Vagina (tissue), 2 donors: ENCODE results near the gene LRFN3. TPM values are rescaled to one million over a fixed set of nuclear protein-coding genes. Genes with fewer than 3 reads are reported as not detected.
A peak's percentile ranks its signal among the peaks of the same experiment; 100 is the strongest.

Experiments
- DNase-seq, 2 donors: peaks; one replicate each; pipeline ENCODE4 v3.0.0-alpha.2; 2017; ENCODE audit errors: extremely low spot score in 2 of 2
- H3K27ac ChIP-seq: fragments of 200-600 bp; sonication (generic); one replicate; pipeline ENCODE4 v1.5.1; 2019
- H3K27me3 ChIP-seq: fragments of 200-600 bp; sonication (generic); one replicate; pipeline ENCODE4 v1.5.1; 2019
- H3K36me3 ChIP-seq, 2 donors: fragments of 200-600 bp; sonication (generic); one replicate each; pipeline ENCODE4 v1.5.1; 2017 to 2019
- H3K4me1 ChIP-seq: fragments of 200-600 bp; sonication (generic); one replicate; pipeline ENCODE4 v1.5.1; 2019
- H3K4me3 ChIP-seq, 2 donors: fragments of 200-600 bp; sonication (generic); 1 replicate in 1 of 2; 2 replicates in 1 of 2; pipeline ENCODE4 v1.5.1; 2016 to 2019
- H3K9me3 ChIP-seq: fragments of 200-600 bp; sonication (generic); one replicate; pipeline ENCODE4 v1.5.1; 2019
- CTCF ChIP-seq, 3 experiments: fragments of 450-650 bp in 2 of 3; fragments of 200-600 bp in 1 of 3; sonication (generic) in 1 of 3; IDR thresholded peaks; one replicate each; pipeline ENCODE4 v1.5.1; 2017 to 2019; ENCODE audit warnings: antibody characterized with exemption in 3 of 3, mild to moderate bottlenecking in 2 of 3, moderate library complexity in 2 of 3
- POLR2A ChIP-seq, 2 donors: fragments of 450-650 bp; IDR thresholded peaks; one replicate each; pipeline ENCODE4 v1.6.1; 2017; ENCODE audit warnings: antibody characterized with exemption in 2 of 2, mild to moderate bottlenecking in 2 of 2, moderate library complexity in 2 of 2
- POLR2AphosphoS5 ChIP-seq, 2 donors: sonication (generic); formaldehyde crosslinking; IDR thresholded peaks; one replicate each; pipeline ENCODE4 v1.9.0; 2017; ENCODE audit warnings: antibody characterized with exemption in 2 of 2, mild to moderate bottlenecking in 2 of 2, low read depth in 1 of 2; ENCODE audit not compliant: insufficient read depth in 1 of 2
- intact Hi-C: fragments of 100-400 bp; cut with DNase I; formaldehyde crosslinking; loops from one replicate; pipeline ENCODE4 v1.15.1; 2023
- total RNA-seq: library from RNA; depleted of rRNA; stranded (reverse); fragments of >200 nt; gene quantifications from one replicate; pipeline ENCODE4 v1.2.3, GENCODE V29; 2016

Gene LRFN3
- total RNA-seq, 1 donor from 2014 or later, result 9.1 TPM

- Histone ChIP-seq H3K36me3 (no peaks in the 10 kb centered on the region), H3K27me3 (no peaks in the 10 kb centered on the region), H3K4me3 (no peak overlapping the region), H3K9me3 (no peaks in the 10 kb centered on the region), H3K27ac (no peak overlapping the region), H3K4me1 (no peaks in the 10 kb centered on the region)
- DNase-seq, result no peak
- TF ChIP-seq CTCF (IDR thresholded peaks at IDR 0.05) (no peak), POLR2AphosphoS5 (IDR thresholded peaks at IDR 0.05; ENCODE audit: insufficient read depth in 1 of 2, low read depth in 1 of 2) (no peak), POLR2A (IDR thresholded peaks at IDR 0.05) (no peak)
- intact Hi-C loops, result no loop called here
Measured at GRCh38 chr19:35925501-35925900, 10.7 kb upstream of the LRFN3 start.

GRCh38 chr19:35928507-35928906 is 7.7 kb upstream of the LRFN3 start:
- H3K27me3 ChIP-seq, result no peaks in the 10 kb centered on the region
- H3K4me1 ChIP-seq, result peaks cover 6% of the 10 kb centered on the region
- no peaks in the 10 kb centered on the region for H3K36me3 ChIP-seq
- intact Hi-C loops, result no loop called here
- no peak overlapping the region for H3K27ac ChIP-seq
- no peaks in the 10 kb centered on the region for H3K9me3 ChIP-seq
- TF ChIP-seq POLR2A (IDR thresholded peaks at IDR 0.05) (no peak), POLR2AphosphoS5 (IDR thresholded peaks at IDR 0.05; ENCODE audit: insufficient read depth in 1 of 2, low read depth in 1 of 2) (no peak), CTCF (IDR thresholded peaks at IDR 0.05) (no peak)
- no peak overlapping the region for H3K4me3 ChIP-seq
- DNase-seq, result no peak

- intact Hi-C loops, result loop anchor here (2.0 to 10.0 kb wide), 3 partner anchors 49 to 215 kb away; partner anchors contain the start of genes ARHGAP33 and KMT2B
- DNase-seq, result no peak
Measured at GRCh38 chr19:35929876-35930275, 6.3 kb upstream of the LRFN3 start.

GRCh38 chr19:35931161-35931873 is 4.9 kb upstream of the LRFN3 start:
- DNase-seq, result peak; percentile 99 to 100
- Histone ChIP-seq H3K27me3 (no peaks in the 10 kb centered on the region), H3K9me3 (no peaks in the 10 kb centered on the region), H3K4me3 (peak overlapping the region; percentile 20 to 23), H3K36me3 (no peaks in the 10 kb centered on the region), H3K27ac (peak overlapping the region; percentile 72), H3K4me1 (peaks cover 17% of the 10 kb centered on the region)
- intact Hi-C loops, result loop anchor here (2.0 to 10.0 kb wide), 3 partner anchors 51 to 217 kb away; partner anchors contain the start of genes ARHGAP33 and KMT2B
- peak; percentile 95 to 99 (median 99) for TF ChIP-seq CTCF (IDR thresholded peaks at IDR 0.05)
- peak in 1 of 2 donors; percentile 65 for TF ChIP-seq POLR2A (IDR thresholded peaks at IDR 0.05)
- TF ChIP-seq POLR2AphosphoS5 (IDR thresholded peaks at IDR 0.05; ENCODE audit: insufficient read depth in 1 of 2, low read depth in 1 of 2), result peak; percentile 95 to 100

More at GRCh38 chr19:35929876-35930275, 6.3 kb upstream of the LRFN3 start:
- H3K36me3 ChIP-seq, result no peaks in the 10 kb centered on the region
- no peak overlapping the region for H3K4me3 ChIP-seq
- H3K27ac ChIP-seq, result no peak overlapping the region
- H3K27me3 ChIP-seq, result no peaks in the 10 kb centered on the region
- TF ChIP-seq CTCF (IDR thresholded peaks at IDR 0.05) (no peak), POLR2AphosphoS5 (IDR thresholded peaks at IDR 0.05; ENCODE audit: insufficient read depth in 1 of 2, low read depth in 1 of 2) (no peak), POLR2A (IDR thresholded peaks at IDR 0.05) (no peak)
- peaks cover 6% of the 10 kb centered on the region for H3K4me1 ChIP-seq
- no peaks in the 10 kb centered on the region for H3K9me3 ChIP-seq

GRCh38 chr19:35931874-35932202 is 4.3 kb upstream of the LRFN3 start:
- DNase-seq, result no peak
- intact Hi-C loops, result loop anchor here (2.0 to 10.0 kb wide), 3 partner anchors 51 to 217 kb away; partner anchors contain the start of genes ARHGAP33 and KMT2B
- no peaks in the 10 kb centered on the region for H3K36me3 ChIP-seq
- H3K9me3 ChIP-seq, result no peaks in the 10 kb centered on the region
- TF ChIP-seq CTCF (IDR thresholded peaks at IDR 0.05), result no peak
- TF ChIP-seq POLR2AphosphoS5 (IDR thresholded peaks at IDR 0.05; ENCODE audit: insufficient read depth in 1 of 2, low read depth in 1 of 2), result no peak
- TF ChIP-seq POLR2A (IDR thresholded peaks at IDR 0.05), result no peak
- peaks cover 18% of the 10 kb centered on the region for H3K4me1 ChIP-seq
- no peak overlapping the region for H3K27ac ChIP-seq
- H3K27me3 ChIP-seq, result no peaks in the 10 kb centered on the region
- H3K4me3 ChIP-seq, result peak overlapping the region in 1 of 2 donors; percentile 23
